GM10266 (cell line): ENCODE data around the gene CNOT6L.

Source experiments
- DNase-seq: peaks from one replicate; pipeline ENCODE4 v3.0.0; 2012; ENCODE audit errors: extremely low spot score
- TF ChIP-seq, protein P1 (sequence below): IDR thresholded peaks from 2 replicates; pipeline ENCODE4 v1.5.1; 2012; ENCODE audit warnings: mild to moderate bottlenecking, low read depth; ENCODE audit not compliant: control insufficient read depth, insufficient read depth; ENCODE audit errors: missing control alignments

The CNOT6L gene

DNA sequence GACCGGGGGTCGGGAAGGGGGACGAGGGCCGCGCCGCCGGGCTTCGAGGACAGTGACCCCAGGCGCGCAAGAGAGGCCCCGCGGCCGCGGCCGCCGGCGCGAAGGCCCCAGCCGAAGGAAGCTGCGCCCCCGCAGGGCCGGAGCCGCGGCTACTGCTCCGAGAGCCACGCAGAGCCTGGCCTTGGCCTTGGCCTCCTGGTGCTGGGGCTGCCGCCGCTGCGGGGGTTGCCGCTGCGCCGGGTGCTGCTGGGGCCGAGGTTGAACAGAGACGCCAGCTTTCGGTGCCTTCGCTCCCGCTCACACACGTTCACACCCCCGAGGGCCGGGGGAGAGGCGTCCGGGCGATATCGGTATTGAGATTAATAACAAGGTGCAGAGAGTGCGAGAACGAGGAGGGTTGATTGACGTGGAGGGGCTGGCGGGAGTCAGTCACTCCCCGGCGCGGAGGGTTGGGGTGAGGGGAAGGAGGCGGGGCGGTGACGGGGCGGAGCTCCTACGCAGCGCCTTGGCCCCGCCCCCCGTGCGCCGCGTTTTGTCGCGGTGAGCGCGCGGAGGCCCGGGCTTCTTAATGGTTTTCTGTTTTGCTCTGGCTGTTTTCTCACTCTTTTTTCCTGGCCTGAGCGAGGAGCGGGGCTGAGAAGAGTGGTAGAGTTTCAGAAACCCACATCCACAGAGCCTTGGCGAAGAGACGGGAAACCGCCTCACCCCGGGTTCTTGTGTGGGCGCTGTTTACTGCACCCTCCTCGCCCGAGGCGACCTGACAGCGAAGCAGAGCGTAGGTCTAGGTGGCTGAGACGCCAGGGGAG lies 878 bp upstream of the CNOT6L start:
- peak; percentile 96 for DNase-seq
- TF ChIP-seq, protein P1, sequence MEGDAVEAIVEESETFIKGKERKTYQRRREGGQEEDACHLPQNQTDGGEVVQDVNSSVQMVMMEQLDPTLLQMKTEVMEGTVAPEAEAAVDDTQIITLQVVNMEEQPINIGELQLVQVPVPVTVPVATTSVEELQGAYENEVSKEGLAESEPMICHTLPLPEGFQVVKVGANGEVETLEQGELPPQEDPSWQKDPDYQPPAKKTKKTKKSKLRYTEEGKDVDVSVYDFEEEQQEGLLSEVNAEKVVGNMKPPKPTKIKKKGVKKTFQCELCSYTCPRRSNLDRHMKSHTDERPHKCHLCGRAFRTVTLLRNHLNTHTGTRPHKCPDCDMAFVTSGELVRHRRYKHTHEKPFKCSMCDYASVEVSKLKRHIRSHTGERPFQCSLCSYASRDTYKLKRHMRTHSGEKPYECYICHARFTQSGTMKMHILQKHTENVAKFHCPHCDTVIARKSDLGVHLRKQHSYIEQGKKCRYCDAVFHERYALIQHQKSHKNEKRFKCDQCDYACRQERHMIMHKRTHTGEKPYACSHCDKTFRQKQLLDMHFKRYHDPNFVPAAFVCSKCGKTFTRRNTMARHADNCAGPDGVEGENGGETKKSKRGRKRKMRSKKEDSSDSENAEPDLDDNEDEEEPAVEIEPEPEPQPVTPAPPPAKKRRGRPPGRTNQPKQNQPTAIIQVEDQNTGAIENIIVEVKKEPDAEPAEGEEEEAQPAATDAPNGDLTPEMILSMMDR = no peak

DNA sequence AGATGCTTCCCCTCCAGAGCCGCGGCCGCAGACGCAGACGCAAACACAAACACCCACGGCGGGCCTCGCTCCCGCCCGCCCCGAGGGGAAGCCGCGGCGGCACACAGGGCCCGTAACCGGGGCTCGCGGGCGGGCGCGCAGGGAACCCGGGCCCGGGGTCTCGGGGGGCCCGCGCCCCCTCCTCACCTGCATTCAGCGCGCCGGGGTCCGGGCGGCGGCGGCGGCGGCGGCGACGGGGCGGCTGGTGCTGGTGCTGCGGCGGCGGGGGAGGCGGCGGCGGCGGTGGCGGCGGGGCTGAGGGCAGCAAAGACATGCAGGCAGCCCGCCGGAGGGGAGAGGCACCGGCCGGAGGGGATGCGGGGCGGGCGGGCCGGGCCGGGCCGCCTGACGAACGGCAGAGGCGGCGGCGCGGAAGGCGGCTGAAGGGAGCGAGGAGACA lies 255 bp upstream of the CNOT6L start:
- TF ChIP-seq, protein P1 = no peak
- DNase-seq = no peak

DNA sequence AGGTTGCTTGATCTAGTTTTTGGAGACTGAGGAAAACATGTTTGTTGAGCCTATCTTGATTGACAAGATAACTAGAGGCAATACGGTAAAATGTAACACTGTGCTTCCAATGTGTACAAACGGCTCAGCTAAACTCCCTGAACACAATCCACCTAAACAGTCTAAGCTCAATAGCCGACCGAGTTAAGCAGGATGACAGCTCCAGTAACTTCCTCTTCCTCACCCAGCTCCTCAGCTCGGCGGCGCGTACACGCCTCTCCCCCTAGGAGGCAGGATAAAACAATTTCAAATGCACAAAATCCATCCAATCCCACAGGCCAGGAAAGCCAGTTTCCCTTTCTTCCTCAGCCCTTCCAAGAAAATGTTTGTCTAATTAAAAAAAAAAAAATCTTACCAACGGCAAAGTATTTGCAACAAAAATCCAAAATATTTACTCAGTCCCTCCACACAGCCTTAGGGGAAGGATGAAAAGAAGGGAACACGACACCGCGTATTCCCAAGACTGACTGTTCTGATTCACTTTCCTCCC lies 1.0 kb downstream of the CNOT6L start:
- DNase-seq = peak; percentile 68
- TF ChIP-seq, protein P1 = peak; percentile 52

DNA sequence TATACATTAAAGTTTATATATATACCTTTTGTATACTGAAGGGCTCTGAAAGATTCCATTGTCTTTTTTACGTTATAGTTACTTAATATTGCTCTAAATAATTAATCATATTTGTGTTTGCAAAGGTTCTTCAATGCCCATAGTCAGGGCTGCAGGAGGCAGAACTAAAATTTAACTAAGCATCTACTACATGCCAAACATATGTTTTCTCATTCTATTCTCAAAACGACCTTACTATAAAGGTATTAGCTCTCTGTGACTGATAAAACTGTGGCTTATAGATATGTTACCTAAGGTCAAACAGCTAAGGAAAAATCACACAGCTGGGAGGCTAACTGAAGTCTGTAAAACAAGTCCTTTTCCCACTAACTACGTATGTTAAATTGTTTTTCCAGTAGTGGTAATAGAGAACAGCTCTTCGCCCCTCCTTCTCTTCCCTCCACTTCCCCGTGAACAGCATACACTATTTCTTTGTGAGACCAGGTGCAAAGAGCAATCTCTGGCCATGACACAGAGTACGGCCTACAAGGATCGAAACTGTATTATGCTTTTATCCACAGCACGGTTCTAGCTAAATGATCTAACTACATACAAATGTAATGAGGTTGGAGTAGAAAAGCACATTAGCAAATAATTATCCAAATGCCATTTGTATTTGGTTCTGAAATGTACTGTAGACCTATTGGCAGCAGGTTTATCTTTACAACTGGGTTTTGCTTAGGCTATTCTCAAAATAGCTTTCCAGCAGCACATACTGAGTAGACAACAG lies 1.7 kb downstream of the CNOT6L start:
- TF ChIP-seq, protein P1 = no peak
- no peak for DNase-seq

DNA sequence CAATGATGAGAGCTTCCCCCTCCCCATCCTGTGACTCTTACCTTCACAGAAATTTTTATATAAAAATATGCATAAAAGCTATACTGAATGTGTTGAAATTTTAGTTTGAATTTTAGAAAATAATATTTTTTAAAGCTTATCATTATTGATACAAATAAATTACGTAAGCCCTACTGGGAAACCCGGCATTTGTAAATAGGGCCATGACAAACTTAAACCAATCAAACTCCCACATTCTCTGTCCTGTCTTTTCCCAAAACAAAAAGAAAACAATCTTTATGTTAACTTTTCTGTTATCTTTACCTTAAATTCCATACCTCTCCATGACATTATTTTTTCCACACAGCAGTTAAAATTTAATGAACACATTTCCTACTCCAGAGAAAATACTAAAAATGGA lies 2.6 kb downstream of the CNOT6L start:
- no peak for DNase-seq
- TF ChIP-seq, protein P1 = no peak

DNA sequence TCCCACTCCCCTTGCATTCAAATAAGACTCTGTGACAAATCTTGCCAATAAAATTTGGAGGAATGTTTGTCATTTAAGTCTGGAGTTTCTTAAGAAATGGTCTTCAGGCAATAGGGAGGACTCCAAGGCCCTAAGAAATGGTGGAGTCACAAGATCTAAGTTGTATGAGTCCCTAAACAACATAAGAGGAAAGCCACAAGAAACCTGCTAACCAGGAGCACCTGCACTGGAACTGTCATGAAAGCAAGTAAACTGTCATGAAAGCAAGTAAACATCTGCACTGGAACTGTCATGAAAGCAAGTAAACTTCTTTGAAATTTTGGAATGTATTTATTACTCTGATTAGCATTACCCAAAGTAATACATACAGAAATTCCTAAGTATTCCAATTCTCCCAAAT lies 3.5 kb downstream of the CNOT6L start:
- TF ChIP-seq, protein P1 = no peak
- no peak for DNase-seq
